ENCODE data around the gene EWSR1. TPM values are rescaled to one million over a fixed set of nuclear protein-coding genes. Genes with fewer than 3 reads are reported as not detected.

EWSR1 gene
- total RNA-seq = 170 TPM

GRCh38 chr22:29267858-29268510 is at the start of gene EWSR1, which contains the start of gene RHBDD3:
Gene EWSR1, plus strand, starts transcription at chr22:29268268. Its CDS starts 69 bp downstream, at chr22:29268337.
Gene RHBDD3, minus strand, starts transcription at chr22:29267981. Its CDS starts 2,355 bp downstream, at chr22:29265626.

DNA sequence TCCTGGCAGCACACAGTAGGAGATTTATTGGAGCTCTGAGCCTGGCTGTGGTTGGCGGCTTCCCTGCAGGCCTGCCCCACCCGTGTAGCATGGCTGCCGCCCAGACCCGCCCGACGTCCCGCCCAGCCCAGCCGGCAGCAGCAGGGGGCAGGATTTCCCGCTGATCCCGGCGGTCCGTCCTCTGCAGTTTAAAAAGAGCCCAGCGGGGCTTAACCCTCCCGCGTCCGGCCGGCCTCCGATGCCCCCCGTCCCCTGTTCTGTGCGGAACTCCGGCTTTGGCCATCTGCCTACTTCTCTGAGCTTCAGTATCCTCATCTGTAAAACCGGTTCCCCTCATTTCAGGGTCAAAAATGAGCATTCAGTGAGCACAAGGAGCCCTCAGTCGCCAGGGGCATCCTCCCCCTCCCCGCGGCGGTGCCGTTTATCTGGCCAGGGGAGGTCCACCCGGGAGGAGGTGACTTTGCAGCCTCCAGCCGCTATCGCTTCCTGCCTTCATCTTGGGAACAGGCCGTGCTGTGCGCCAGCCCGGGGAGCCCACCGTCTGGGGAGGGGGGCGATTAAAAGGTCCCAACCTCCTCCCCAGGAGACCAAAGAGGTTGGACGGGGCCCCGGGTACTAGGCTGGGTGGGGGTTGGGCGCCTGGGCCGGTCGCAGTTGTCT is 38.2 kb downstream of the EWSR1 start, which contains the start of gene GAS2L1:
Gene GAS2L1 (plus strand): TSS at position 476 of the 660 bp plus-strand sequence. CDS start 1,456 bp downstream, outside the sequence.

DNA sequence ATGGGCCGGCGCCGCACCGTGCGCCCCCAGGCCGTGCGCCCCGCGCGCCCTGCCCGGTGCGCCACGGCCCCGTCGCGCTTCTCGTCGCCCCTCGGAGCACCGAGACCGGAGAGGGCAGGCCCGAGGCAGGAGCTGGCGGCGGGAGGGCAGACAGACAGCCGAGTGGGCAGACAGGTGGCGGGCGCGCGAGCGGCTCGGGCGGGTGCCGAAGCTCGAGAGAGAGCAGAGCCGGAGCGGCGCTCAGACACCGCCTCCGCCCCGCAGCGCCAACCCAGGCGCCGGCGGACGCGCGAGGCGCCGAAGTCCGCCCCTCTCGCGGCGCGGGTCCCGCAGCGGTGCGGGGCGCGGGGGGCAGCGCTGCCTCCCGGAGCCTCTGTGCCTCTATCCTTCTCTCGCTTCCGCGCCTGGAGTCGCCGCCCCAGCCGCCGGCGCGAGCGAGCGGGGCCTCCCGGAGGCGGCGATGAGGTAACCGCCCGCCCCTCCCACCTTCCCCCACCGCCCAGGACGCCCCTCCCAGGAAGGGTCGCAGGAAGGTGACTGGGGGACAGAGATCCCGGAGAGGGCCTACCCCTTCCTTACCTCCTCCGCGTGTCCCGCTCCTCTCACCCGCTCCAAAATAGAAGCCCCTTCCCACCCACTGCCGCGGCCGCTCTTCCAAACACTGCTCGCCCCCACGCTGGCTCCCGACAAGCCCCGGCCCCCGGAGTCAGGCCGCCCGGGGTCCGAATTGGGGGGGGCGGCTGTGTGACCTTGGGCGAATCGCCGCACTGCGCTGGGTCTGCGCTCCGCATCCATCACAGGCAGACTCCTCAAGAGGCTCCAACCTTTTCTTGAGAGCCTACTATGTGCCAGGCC is 47.4 kb downstream of the EWSR1 start, which contains the start of gene RASL10A:
Gene RASL10A (minus strand): TSS at position 412 of the 855 bp plus-strand sequence. CDS start 451 bp downstream, outside the sequence.

Small RNA genes lying within 50 kb of the gene (small RNA-seq; reads per million reads assigned to genes)
- not detected for gene MIR3653

Other genes with a start within 250 kb of the EWSR1 start
- not detected for gene C22orf31, start 206.4 kb upstream of the EWSR1 start, total RNA-seq
- 7.2 TPM for gene KREMEN1, start 195.2 kb upstream of the EWSR1 start, total RNA-seq
- gene EMID1, start 62.4 kb upstream of the EWSR1 start, total RNA-seq = 21.5 TPM
- gene RHBDD3, start 287 bp upstream of the EWSR1 start, total RNA-seq = 22.1 TPM
- 6.5 TPM for gene GAS2L1, start 38.4 kb downstream of the EWSR1 start, total RNA-seq
- 1.6 TPM for gene RASL10A, start 47.4 kb downstream of the EWSR1 start, total RNA-seq
- gene AP1B1, start 120.3 kb downstream of the EWSR1 start, total RNA-seq = 58.6 TPM
- not detected for gene RFPL1, start 170.3 kb downstream of the EWSR1 start, total RNA-seq
- 4.4 TPM for gene NEFH, start 211.9 kb downstream of the EWSR1 start, total RNA-seq